GM18505 (cell line): Measurements from ENCODE around the gene ZBTB32.

Experiments
- ATAC-seq: cut with Tn5 transposase; IDR thresholded peaks from one replicate; pipeline ENCODE4 v1.9.1; 2021; ENCODE audit not compliant: unreplicated experiment
- POLR2A ChIP-seq: IDR thresholded peaks from 4 replicates; pipeline ENCODE4 v1.6.1; 2011; ENCODE audit warnings: borderline replicate concordance; ENCODE audit not compliant: insufficient read depth, insufficient read length; ENCODE audit errors: extremely low read depth

The ZBTB32 gene

GRCh38 chr19:35757749-35758608 lies 53.6 kb downstream of the ZBTB32 start, which contains the start of gene PROSER3:
PROSER3 (plus strand) TSS chr19:35758176; CDS start chr19:35758216, 40 bp downstream.
- ATAC-seq = peak; percentile 91
- peak; percentile 69 for TF ChIP-seq POLR2A

- TF ChIP-seq POLR2A = no peak
- ATAC-seq = no peak
Measured at GRCh38 chr19:35759697-35760096, 55.3 kb downstream of the ZBTB32 start.

- no peak for TF ChIP-seq POLR2A
- no peak for ATAC-seq
Measured at GRCh38 chr19:35760711-35761349, 56.5 kb downstream of the ZBTB32 start.

GRCh38 chr19:35764432-35765315 lies 60.3 kb downstream of the ZBTB32 start:
- no peak for TF ChIP-seq POLR2A
- ATAC-seq = no peak
